ENCODE measurements around the gene MGAM2. TPM values are rescaled to one million over a fixed set of nuclear protein-coding genes. Genes with fewer than 3 reads are reported as not detected.

MGAM2 gene
- total and polyA plus RNA-seq, 2 experiments from 2014 or later, result 0.07 TPM; not detected in 1

GRCh38 chr7:142104550-142105527 lies 6.7 kb upstream of the MGAM2 start:
- Histone ChIP-seq H3F3A (replicated peaks; ENCODE audit: low read depth) (no peaks in the 10 kb centered on the region), H4K20me1 (replicated peaks; ENCODE audit: insufficient read depth) (no peaks in the 10 kb centered on the region), H3K27ac (ENCODE audit: low read depth) (no peak overlapping the region), H2AFZ (no peak overlapping the region), H3K9me2 (ENCODE audit: insufficient read depth) (no peaks in the 10 kb centered on the region), H3K4me2 (no peak overlapping the region), H3K36me3 (ENCODE audit: insufficient read depth) (no peaks in the 10 kb centered on the region), H3K79me2 (replicated peaks; ENCODE audit: insufficient read depth) (no peaks in the 10 kb centered on the region), H3K4me3 (no peak overlapping the region), H3K4me1 (ENCODE audit: insufficient read depth) (no peaks in the 10 kb centered on the region), H3K27me3 (ENCODE audit: insufficient read depth) (no peaks in the 10 kb centered on the region)
- Mint-ChIP-seq H3K4me3 (no peak overlapping the region), H3K4me1 (no peaks in the 10 kb centered on the region), H3K36me3 (ENCODE audit: low read depth) (no peaks in the 10 kb centered on the region), H3K27me3 (ENCODE audit: insufficient read depth, low read depth, poor library complexity) (no peaks in the 10 kb centered on the region), H3K27ac (no peak overlapping the region), H3K9me3 (no peaks in the 10 kb centered on the region)
- TF ChIP-seq ZNF331 (CRISPR knock-in tag; IDR thresholded peaks at IDR 0.05; ENCODE audit: low read depth) (no peak), ZNF462 (CRISPR knock-in tag; IDR thresholded peaks at IDR 0.05) (no peak), NANOG (IDR thresholded peaks at IDR 0.05; ENCODE audit: borderline replicate concordance) (no peak), EZH2 (IDR thresholded peaks at IDR 0.05; ENCODE audit: low read depth, unreplicated experiment) (no peak), STAT1 (IDR thresholded peaks at IDR 0.05; ENCODE audit: unreplicated experiment) (no peak), JUNB (IDR thresholded peaks at IDR 0.05; ENCODE audit: unreplicated experiment) (no peak), POLR2AphosphoS5 (IDR thresholded peaks at IDR 0.05; ENCODE audit: low read depth) (no peak), CREB1 (CRISPR knock-in tag; IDR thresholded peaks at IDR 0.05; ENCODE audit: low read depth) (no peak), ETS1 (IDR thresholded peaks at IDR 0.05) (no peak), CTCF (conservative IDR thresholded peaks at IDR 0.05; ENCODE audit: low read depth in 2 of 2) (no peak), EZH2phosphoT487 (IDR thresholded peaks at IDR 0.05; ENCODE audit: unreplicated experiment) (no peak), REST (IDR thresholded peaks at IDR 0.05; ENCODE audit: unreplicated experiment) (no peak), ZNF114 (CRISPR knock-in tag; IDR thresholded peaks at IDR 0.05) (no peak)
- ATAC-seq (no peak), DNase-seq (ENCODE audit: low spot score) (no peak)
